B cell (primary cell): ENCODE results near the gene TRPM7. TPM values are rescaled to one million over a fixed set of nuclear protein-coding genes. Genes with fewer than 3 reads are reported as not detected.

Experiments
- ATAC-seq: fragments of 200-7000 bp; cut with Tn5 transposase; one replicate; pipeline ENCODE4 v1.10.0; 2021; ENCODE audit warnings: low read depth, mild to moderate bottlenecking, moderate number of reproducible peaks, moderate library complexity
- CTCF ChIA-PET: fragments of 350-600 bp; sonication (Branson Sonifier 250); formaldehyde crosslinking; loops from one replicate; lab custom pipeline; 2021; ENCODE audit warnings: antibody characterized with exemption, inconsistent platforms; lab: Charles Lee
- POLR2A ChIA-PET: fragments of 350-600 bp; sonication (Branson Sonifier 250); formaldehyde crosslinking; loops from one replicate; lab custom pipeline; 2021; ENCODE audit warnings: antibody characterized with exemption; lab: Charles Lee
- DNase-seq: peaks from one replicate; pipeline ENCODE4 v3.0.0; 2013
- H2AFZ ChIP-seq: 2 replicates; pipeline ENCODE4 v1.6.1; 2012; ENCODE audit warnings: mild to moderate bottlenecking, low read depth, low read length; ENCODE audit not compliant: insufficient read depth, poor library complexity, severe bottlenecking
- H3K27ac ChIP-seq, 2 donors: 1 replicate in 1 of 2; 2 replicates in 1 of 2; pipeline ENCODE4 v1.5.1; 2012 to 2013; ENCODE audit warnings: low read length in 2 of 2, mild to moderate bottlenecking in 2 of 2, moderate library complexity in 1 of 2
- H3K27me3 ChIP-seq, 4 experiments: fragments of 200-600 bp in 1 of 4; sonication (generic) in 1 of 4; replicated peaks in 1 of 4; 1 replicate in 2 of 4; 2 replicates in 2 of 4; pipeline versions ENCODE4 v1.6.1 to v1.7.0; 2013 to 2016; ENCODE audit warnings: low read length in 3 of 4, mild to moderate bottlenecking in 2 of 4, mixed read lengths in 1 of 4, moderate library complexity in 1 of 4; ENCODE audit not compliant: insufficient read depth in 4 of 4, control insufficient read depth in 3 of 4; ENCODE audit errors: control extremely low read depth in 1 of 4
- H3K36me3 ChIP-seq, 2 experiments: replicated peaks in 1 of 2; 1 replicate in 1 of 2; 2 replicates in 1 of 2; pipeline versions ENCODE4 v1.6.1 to v1.7.1; 2013; ENCODE audit warnings: low read length in 1 of 2; ENCODE audit not compliant: insufficient read depth in 2 of 2, control insufficient read depth in 1 of 2; ENCODE audit errors: control extremely low read depth in 1 of 2, extremely low read depth in 1 of 2
- H3K4me1 ChIP-seq, 2 donors: fragments of 200-600 bp in 1 of 2; sonication (generic) in 1 of 2; 1 replicate in 1 of 2; 2 replicates in 1 of 2; pipeline versions ENCODE4 v1.5.1 to v1.6.1; 2013 to 2017; ENCODE audit warnings: low read length in 2 of 2; ENCODE audit not compliant: control insufficient read depth in 2 of 2, insufficient read depth in 2 of 2
- H3K4me2 ChIP-seq: replicated peaks from 2 replicates; pipeline ENCODE3; 2012; ENCODE audit warnings: mild to moderate bottlenecking, low read depth, low read length; ENCODE audit not compliant: poor library complexity, severe bottlenecking
- H3K4me3 ChIP-seq, 5 experiments: fragments of 200-600 bp in 1 of 5; sonication (generic) in 1 of 5; 1 replicate in 3 of 5; 2 replicates in 2 of 5; pipeline versions ENCODE4 v1.5.1 to v1.7.0; 2011 to 2016; ENCODE audit warnings: low read length in 4 of 5, mild to moderate bottlenecking in 4 of 5, low read depth in 2 of 5, control low read depth in 1 of 5, moderate library complexity in 1 of 5; ENCODE audit not compliant: insufficient read depth in 1 of 5; ENCODE audit errors: control extremely low read depth in 1 of 5, extremely low read depth in 1 of 5
- H3K79me2 ChIP-seq: fragments of 200-600 bp; sonication (generic); one replicate; pipeline ENCODE4 v1.6.0; 2016; ENCODE audit warnings: low read length; ENCODE audit not compliant: control insufficient read depth, insufficient read depth
- H3K9ac ChIP-seq: fragments of 200-600 bp; sonication (generic); 2 replicates; pipeline ENCODE4 v1.6.1; 2017; ENCODE audit warnings: mild to moderate bottlenecking, low read length, moderate library complexity
- H3K9me3 ChIP-seq, 3 donors: one replicate each; pipeline versions ENCODE4 v1.6.1 to v1.7.1; 2013; ENCODE audit warnings: low read length in 2 of 3; ENCODE audit not compliant: control insufficient read depth in 2 of 3, insufficient read depth in 1 of 3; ENCODE audit errors: control extremely low read depth in 1 of 3
- H4K20me1 ChIP-seq: 2 replicates; pipeline ENCODE4 v1.6.0; 2012; ENCODE audit warnings: mild to moderate bottlenecking, low read length; ENCODE audit not compliant: insufficient read depth, control insufficient read depth, poor library complexity, severe bottlenecking
- H3K27ac Mint-ChIP-seq: one replicate; pipeline ENCODE4 v1.8.0; 2021; ENCODE audit warnings: mixed read lengths
- H3K27me3 Mint-ChIP-seq: one replicate; pipeline ENCODE4 v1.8.0; 2021; ENCODE audit warnings: mixed read lengths
- H3K4me1 Mint-ChIP-seq: one replicate; pipeline ENCODE4 v1.8.0; 2021; ENCODE audit warnings: mixed read lengths
- H3K4me3 Mint-ChIP-seq: one replicate; pipeline ENCODE4 v1.8.0; 2021; ENCODE audit warnings: mixed read lengths
- H3K9me3 Mint-ChIP-seq: one replicate; pipeline ENCODE4 v1.8.0; 2022; ENCODE audit warnings: mixed read lengths; ENCODE audit not compliant: insufficient read depth
- CTCF ChIP-seq: fragments of 200-600 bp; IDR thresholded peaks from one replicate; pipeline ENCODE4 v1.8.0; 2022; ENCODE audit warnings: antibody characterized with exemption, mild to moderate bottlenecking
- EZH2 ChIP-seq: IDR thresholded peaks from 2 replicates; pipeline ENCODE4 v1.6.1; 2012; ENCODE audit warnings: borderline replicate concordance, low read depth, mild to moderate bottlenecking, moderate library complexity, low read length; ENCODE audit not compliant: insufficient read depth, poor library complexity, severe bottlenecking
- WGBS: methylation state at CpG from one replicate; pipeline ENCODE4 v1.1.5; 2013; ENCODE audit warnings: missing lambda C conversion rate; ENCODE audit not compliant: insufficient coverage; 5-methylcytosine and 5-hydroxymethylcytosine counted together
- intact Hi-C: fragments of 100-400 bp; cut with micrococcal nuclease; formaldehyde crosslinking; loops from one replicate; pipeline ENCODE4 v1.10.0; 2022
- polyA plus RNA-seq: library from polyadenylated mRNA; depleted of rRNA; stranded (reverse); fragments of >200 nt; gene quantifications from 2 replicates; pipeline ENCODE4 v1.2.3, GENCODE V29; 2012
- total RNA-seq, 2 donors: library from RNA; stranded (reverse); fragments of 120-200 nt in 1 of 2; gene quantifications; 1 replicate in 1 of 2; 2 replicates in 1 of 2; pipeline versions ENCODE4 v1.2.3 to v1.2.4, GENCODE V29; 2013 to 2022

The TRPM7 gene
- total and polyA plus RNA-seq, 2 donors (not counting 1 experiment from before 2014, with no cell fraction given), result 12.5 to 77.2 TPM

DNA sequence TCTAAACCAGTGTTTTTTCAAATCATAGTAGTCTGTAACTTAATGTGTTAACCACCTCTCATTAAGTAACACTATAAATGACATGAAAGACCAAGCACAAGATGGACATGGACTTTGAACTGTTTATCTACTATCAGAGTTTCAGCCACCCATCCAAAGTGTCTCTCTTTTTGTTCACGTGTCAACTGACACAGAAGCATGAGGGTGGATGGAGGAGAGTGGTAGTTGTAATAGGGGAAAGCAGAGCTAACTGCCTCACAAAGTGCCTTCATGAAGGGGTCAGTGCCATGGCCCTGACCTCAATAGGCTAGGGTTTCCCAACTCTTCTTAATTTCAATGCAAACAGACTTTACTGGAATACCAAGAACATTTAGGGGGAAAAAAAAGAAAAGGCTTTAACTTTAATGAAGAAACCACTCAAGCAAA is 32.1 kb upstream of the TRPM7 start:
- intact Hi-C loops, result no loop called here
- TF ChIP-seq EZH2, result no peak
- TF ChIP-seq CTCF, result no peak
- no peak for DNase-seq
- Histone ChIP-seq H3K27ac (no peak overlapping the region), H3K4me3 (no peak overlapping the region), H3K4me1 (no peaks in the 10 kb centered on the region), H3K36me3 (peaks cover 12 to 41% of the 10 kb centered on the region in 2 experiments), H3K27me3 (no peaks in the 10 kb centered on the region), H4K20me1 (no peaks in the 10 kb centered on the region), H2AFZ (no peak overlapping the region), H3K4me2 (no peak overlapping the region), H3K9me3 (no peaks in the 10 kb centered on the region), H3K79me2 (no peaks in the 10 kb centered on the region), H3K9ac (no peak overlapping the region)
- H3K4me3 Mint-ChIP-seq, result no peak overlapping the region
- POLR2A ChIA-PET, result no interaction called here
- no peaks in the 10 kb centered on the region for H3K27me3 Mint-ChIP-seq
- WGBS, result no CpG with 5 or more reads among the region's 1 CpG
- ATAC-seq, result no peak
- no peaks in the 10 kb centered on the region for H3K4me1 Mint-ChIP-seq
- CTCF ChIA-PET, result no interaction called here
- H3K9me3 Mint-ChIP-seq, result no peaks in the 10 kb centered on the region
- H3K27ac Mint-ChIP-seq, result no peak overlapping the region

- intact Hi-C loops, result no loop called here
These were observed 25.4 kb upstream of the TRPM7 start for GRCh38 chr15:50712018-50712417.

More at GRCh38 chr15:50712018-50712417, 25.4 kb upstream of the TRPM7 start:
- no peak overlapping the region for H3K9ac ChIP-seq
- H3K4me2 ChIP-seq, result no peak overlapping the region
- H3K27me3 ChIP-seq, result no peaks in the 10 kb centered on the region
- Mint-ChIP-seq H3K4me3 (no peak overlapping the region), H3K27me3 (no peaks in the 10 kb centered on the region), H3K27ac (no peak overlapping the region), H3K4me1 (no peaks in the 10 kb centered on the region), H3K9me3 (no peaks in the 10 kb centered on the region)
- no peak overlapping the region for H3K4me3 ChIP-seq
- no peaks in the 10 kb centered on the region for H3K79me2 ChIP-seq
- no peak overlapping the region for H2AFZ ChIP-seq
- TF ChIP-seq CTCF, result no peak
- no peak for TF ChIP-seq EZH2
- ATAC-seq, result no peak
- ChIA-PET POLR2A (no interaction called here), CTCF (interaction anchor here (0.6 kb wide), 1 partner anchor 202 kb away, joined by 3 read pairs; no protein-coding TSS in a partner anchor)
- no peak for DNase-seq
- H3K4me1 ChIP-seq, result no peaks in the 10 kb centered on the region
- H3K27ac ChIP-seq, result no peak overlapping the region
- WGBS, result 100% methylated on average over 1 of the region's 3 CpGs
- H3K36me3 ChIP-seq, result peaks cover 10 to 23% of the 10 kb centered on the region in 2 experiments
- no peaks in the 10 kb centered on the region for H4K20me1 ChIP-seq
- no peaks in the 10 kb centered on the region for H3K9me3 ChIP-seq
